Measurements from ENCODE around the gene YBX3. TPM values are rescaled to one million over a fixed set of nuclear protein-coding genes. Genes with fewer than 3 reads are reported as not detected.

YBX3 gene
- polyA plus RNA-seq, 1 donor (not counting 4 experiments of a cell fraction or from before 2014, with no cell fraction given) = 170 TPM

- Histone ChIP-seq H3K9ac (ENCODE audit: control insufficient read depth, extremely low read depth, insufficient read depth, low read length) (no peak overlapping the region), H3K9me1 (ENCODE audit: control insufficient read depth, extremely low read depth, insufficient read depth, low read length) (no peaks in the 10 kb centered on the region), H3K4me1 (ENCODE audit: control insufficient read depth, extremely low read depth, insufficient read depth, low read length) (peaks cover 9% of the 10 kb centered on the region), H3K4me2 (ENCODE audit: control insufficient read depth, extremely low read depth, insufficient read depth, low read depth, low read length) (no peak overlapping the region), H3K27ac (ENCODE audit: control insufficient read depth, insufficient read depth, low read length) (no peak overlapping the region), H3K79me2 (ENCODE audit: control insufficient read depth, insufficient read depth, low read length) (no peaks in the 10 kb centered on the region), H3K4me3 (ENCODE audit: control insufficient read depth in 2 of 3, extremely low read depth in 1 of 3, insufficient read depth in 2 of 3, low read depth in 1 of 3, low read length in 3 of 3) (no peak overlapping the region), H3K9me3 (ENCODE audit: control insufficient read depth, low read depth, low read length) (no peaks in the 10 kb centered on the region), H3K36me3 (ENCODE audit: control insufficient read depth in 2 of 2, extremely low read depth in 1 of 2, insufficient read depth in 2 of 2, low read length in 2 of 2) (no peaks in the 10 kb centered on the region), H3K27me3 (ENCODE audit: control insufficient read depth, extremely low read depth, insufficient read depth, low read length) (no peaks in the 10 kb centered on the region), H4K20me1 (ENCODE audit: control insufficient read depth, extremely low read depth, insufficient read depth, low read length) (no peaks in the 10 kb centered on the region), H2AFZ (ENCODE audit: control insufficient read depth, low read length) (no peak overlapping the region)
- no peak for TF ChIP-seq CTCF (optimal IDR thresholded peaks at IDR 0.05 in 1 of 3, IDR thresholded peaks at IDR 0.05 in 1 of 3, conservative IDR thresholded peaks at IDR 0.05 in 1 of 3; ENCODE audit: extremely low read depth in 1 of 3, insufficient read depth in 2 of 3, low read length in 3 of 3)
- DNase-seq (ENCODE audit: low read depth, low spot score) = no peak
- dilution Hi-C loops (cut with MboI; ENCODE audit: extremely low pct_ligation_motif_present, low sequenced_read_pairs) = no loop called here
- FAIRE-seq = no peak
Observed at GRCh38 chr12:10741845-10742244, 18.7 kb upstream of the YBX3 start.

- H3K36me3 ChIP-seq (ENCODE audit: control insufficient read depth in 2 of 2, extremely low read depth in 1 of 2, insufficient read depth in 2 of 2, low read length in 2 of 2) = no peaks in the 10 kb centered on the region
- no peaks in the 10 kb centered on the region for H4K20me1 ChIP-seq (ENCODE audit: control insufficient read depth, extremely low read depth, insufficient read depth, low read length)
- dilution Hi-C loops (cut with MboI; ENCODE audit: extremely low pct_ligation_motif_present, low sequenced_read_pairs) = no loop called here
- FAIRE-seq = peak; percentile 60
- no peak overlapping the region for H3K4me2 ChIP-seq (ENCODE audit: control insufficient read depth, extremely low read depth, insufficient read depth, low read depth, low read length)
- H3K4me1 ChIP-seq (ENCODE audit: control insufficient read depth, extremely low read depth, insufficient read depth, low read length) = peaks cover 9% of the 10 kb centered on the region
- no peak for DNase-seq (ENCODE audit: low read depth, low spot score)
- TF ChIP-seq CTCF (optimal IDR thresholded peaks at IDR 0.05 in 1 of 3, IDR thresholded peaks at IDR 0.05 in 1 of 3, conservative IDR thresholded peaks at IDR 0.05 in 1 of 3; ENCODE audit: extremely low read depth in 1 of 3, insufficient read depth in 2 of 3, low read length in 3 of 3) (no peak), EZH2 (IDR thresholded peaks at IDR 0.05; ENCODE audit: low read length) (no peak)
- no peaks in the 10 kb centered on the region for H3K79me2 ChIP-seq (ENCODE audit: control insufficient read depth, insufficient read depth, low read length)
- H3K27ac ChIP-seq (ENCODE audit: control insufficient read depth, insufficient read depth, low read length) = no peak overlapping the region
- no peak overlapping the region for H3K9ac ChIP-seq (ENCODE audit: control insufficient read depth, extremely low read depth, insufficient read depth, low read length)
- H3K9me1 ChIP-seq (ENCODE audit: control insufficient read depth, extremely low read depth, insufficient read depth, low read length) = no peaks in the 10 kb centered on the region
- H3K4me3 ChIP-seq (ENCODE audit: control insufficient read depth in 2 of 3, extremely low read depth in 1 of 3, insufficient read depth in 2 of 3, low read depth in 1 of 3, low read length in 3 of 3) = no peak overlapping the region
- no peaks in the 10 kb centered on the region for H3K9me3 ChIP-seq (ENCODE audit: control insufficient read depth, low read depth, low read length)
- no peak overlapping the region for H2AFZ ChIP-seq (ENCODE audit: control insufficient read depth, low read length)
- no peaks in the 10 kb centered on the region for H3K27me3 ChIP-seq (ENCODE audit: control insufficient read depth, extremely low read depth, insufficient read depth, low read length)
Observed at GRCh38 chr12:10740182-10740581, 17.1 kb upstream of the YBX3 start.
